Measurements from ENCODE around the gene PCK1.

PCK1 gene

DNA sequence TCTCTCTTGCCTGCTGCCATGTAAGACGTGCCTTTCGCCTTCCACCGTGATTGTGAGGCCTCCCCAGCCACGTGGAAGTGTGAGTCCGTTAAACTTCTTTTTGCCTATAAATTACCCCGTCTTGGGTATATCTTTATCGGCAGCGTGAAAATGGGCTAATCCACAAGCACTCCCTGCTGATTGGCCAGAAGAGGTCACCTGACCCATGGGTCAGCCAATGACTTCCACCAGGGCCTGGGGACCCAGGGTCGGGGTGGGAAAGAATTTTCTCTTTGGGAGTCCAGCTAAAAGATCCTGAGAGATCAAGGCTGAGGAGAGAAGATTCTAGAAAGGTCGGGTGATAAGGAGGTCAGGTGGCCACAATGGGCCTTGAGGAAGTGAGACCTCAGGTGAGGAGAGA, 42.2 kb downstream of the PCK1 start:
- TF ChIP-seq, protein P1, sequence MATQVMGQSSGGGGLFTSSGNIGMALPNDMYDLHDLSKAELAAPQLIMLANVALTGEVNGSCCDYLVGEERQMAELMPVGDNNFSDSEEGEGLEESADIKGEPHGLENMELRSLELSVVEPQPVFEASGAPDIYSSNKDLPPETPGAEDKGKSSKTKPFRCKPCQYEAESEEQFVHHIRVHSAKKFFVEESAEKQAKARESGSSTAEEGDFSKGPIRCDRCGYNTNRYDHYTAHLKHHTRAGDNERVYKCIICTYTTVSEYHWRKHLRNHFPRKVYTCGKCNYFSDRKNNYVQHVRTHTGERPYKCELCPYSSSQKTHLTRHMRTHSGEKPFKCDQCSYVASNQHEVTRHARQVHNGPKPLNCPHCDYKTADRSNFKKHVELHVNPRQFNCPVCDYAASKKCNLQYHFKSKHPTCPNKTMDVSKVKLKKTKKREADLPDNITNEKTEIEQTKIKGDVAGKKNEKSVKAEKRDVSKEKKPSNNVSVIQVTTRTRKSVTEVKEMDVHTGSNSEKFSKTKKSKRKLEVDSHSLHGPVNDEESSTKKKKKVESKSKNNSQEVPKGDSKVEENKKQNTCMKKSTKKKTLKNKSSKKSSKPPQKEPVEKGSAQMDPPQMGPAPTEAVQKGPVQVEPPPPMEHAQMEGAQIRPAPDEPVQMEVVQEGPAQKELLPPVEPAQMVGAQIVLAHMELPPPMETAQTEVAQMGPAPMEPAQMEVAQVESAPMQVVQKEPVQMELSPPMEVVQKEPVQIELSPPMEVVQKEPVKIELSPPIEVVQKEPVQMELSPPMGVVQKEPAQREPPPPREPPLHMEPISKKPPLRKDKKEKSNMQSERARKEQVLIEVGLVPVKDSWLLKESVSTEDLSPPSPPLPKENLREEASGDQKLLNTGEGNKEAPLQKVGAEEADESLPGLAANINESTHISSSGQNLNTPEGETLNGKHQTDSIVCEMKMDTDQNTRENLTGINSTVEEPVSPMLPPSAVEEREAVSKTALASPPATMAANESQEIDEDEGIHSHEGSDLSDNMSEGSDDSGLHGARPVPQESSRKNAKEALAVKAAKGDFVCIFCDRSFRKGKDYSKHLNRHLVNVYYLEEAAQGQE (IDR thresholded peaks at IDR 0.05; ENCODE audit: insufficient read depth in 1 of 2, low read depth in 2 of 2, low read length in 2 of 2), result no peak
- TF ChIP-seq SIN3A (IDR thresholded peaks at IDR 0.05; ENCODE audit: borderline replicate concordance, insufficient read depth, low read length) (no peak), POLR2AphosphoS5 (IDR thresholded peaks at IDR 0.05; ENCODE audit: low read depth, low read length) (no peak), TAF1 (IDR thresholded peaks at IDR 0.05; ENCODE audit: borderline replicate concordance, insufficient read depth, low read length) (no peak), FOXP2 (optimal IDR thresholded peaks at IDR 0.05; ENCODE audit: borderline replicate concordance, extremely low read depth, extremely low read length, insufficient read depth) (no peak)

DNA sequence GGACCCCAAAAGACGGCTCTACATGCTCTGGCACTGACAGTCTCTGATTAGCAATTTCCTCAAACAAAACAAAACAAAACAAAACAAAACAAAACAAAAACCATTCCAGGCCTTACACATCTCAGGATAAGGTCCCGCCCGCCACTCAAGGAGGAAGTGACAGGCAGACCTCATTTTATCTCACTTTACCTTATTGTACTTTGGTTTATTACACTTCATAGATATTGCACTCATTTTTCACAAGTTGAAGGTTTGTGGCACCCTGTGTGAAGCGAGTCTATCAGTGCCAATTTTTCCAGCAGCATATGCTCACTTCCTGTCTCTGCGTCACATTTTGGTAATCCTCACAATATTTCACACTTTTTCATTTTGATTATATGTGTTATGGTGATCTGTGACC, 44.1 kb downstream of the PCK1 start:
- TF ChIP-seq POLR2AphosphoS5 (IDR thresholded peaks at IDR 0.05; ENCODE audit: low read depth, low read length) (no peak), FOXP2 (optimal IDR thresholded peaks at IDR 0.05; ENCODE audit: borderline replicate concordance, extremely low read depth, extremely low read length, insufficient read depth) (no peak), TAF1 (IDR thresholded peaks at IDR 0.05; ENCODE audit: borderline replicate concordance, insufficient read depth, low read length) (no peak), SIN3A (IDR thresholded peaks at IDR 0.05; ENCODE audit: borderline replicate concordance, insufficient read depth, low read length) (no peak)
- TF ChIP-seq, protein P1 (IDR thresholded peaks at IDR 0.05; ENCODE audit: insufficient read depth in 1 of 2, low read depth in 2 of 2, low read length in 2 of 2), result no peak

DNA sequence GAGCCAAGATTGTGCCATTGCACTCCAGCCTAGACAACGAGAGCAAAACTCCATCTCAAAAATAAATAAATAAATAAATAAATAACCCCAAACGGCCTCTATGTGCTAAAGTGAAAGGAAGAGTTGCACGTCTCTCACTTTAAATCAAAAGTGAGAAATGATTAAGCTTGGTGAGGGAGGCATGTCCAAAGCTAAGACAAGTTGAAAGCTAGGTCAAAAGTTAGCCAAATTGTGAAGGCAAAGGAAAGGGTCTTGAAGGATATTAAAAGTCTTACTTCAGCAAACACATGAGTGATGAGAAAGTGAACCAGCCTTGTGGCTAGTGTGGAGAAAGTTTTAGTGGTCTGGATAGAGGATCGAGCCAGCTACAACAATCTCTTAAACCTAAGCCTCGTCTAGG, 45.0 kb downstream of the PCK1 start:
- no peak for TF ChIP-seq POLR2AphosphoS5 (IDR thresholded peaks at IDR 0.05; ENCODE audit: low read depth, low read length)
- no peak for TF ChIP-seq SIN3A (IDR thresholded peaks at IDR 0.05; ENCODE audit: borderline replicate concordance, insufficient read depth, low read length)
- TF ChIP-seq, protein P1 (IDR thresholded peaks at IDR 0.05; ENCODE audit: insufficient read depth in 1 of 2, low read depth in 2 of 2, low read length in 2 of 2), result no peak
- no peak for TF ChIP-seq TAF1 (IDR thresholded peaks at IDR 0.05; ENCODE audit: borderline replicate concordance, insufficient read depth, low read length)
- TF ChIP-seq FOXP2 (optimal IDR thresholded peaks at IDR 0.05; ENCODE audit: borderline replicate concordance, extremely low read depth, extremely low read length, insufficient read depth), result no peak

DNA sequence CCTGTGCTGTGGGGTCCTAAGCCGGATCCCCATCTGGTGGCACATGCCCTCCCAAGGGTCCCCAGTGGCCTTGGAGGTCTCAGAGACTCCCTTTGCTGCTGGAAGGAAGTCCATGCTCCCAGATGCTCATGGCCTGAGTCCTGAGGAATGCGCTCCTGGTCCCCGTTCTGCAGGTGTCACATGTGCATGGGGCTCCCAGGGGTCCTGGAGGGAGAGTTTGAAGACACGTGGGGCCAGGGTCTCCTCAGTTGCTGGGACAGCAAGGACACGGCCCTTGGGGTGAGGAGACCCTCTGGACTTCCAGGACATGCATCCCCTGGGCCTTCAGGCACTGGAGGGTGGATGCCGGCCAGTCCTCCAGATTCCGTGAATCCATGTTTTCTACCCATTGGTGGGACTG, 47.6 kb downstream of the PCK1 start:
- TF ChIP-seq FOXP2 (optimal IDR thresholded peaks at IDR 0.05; ENCODE audit: borderline replicate concordance, extremely low read depth, extremely low read length, insufficient read depth), result no peak
- TF ChIP-seq, protein P1 (IDR thresholded peaks at IDR 0.05; ENCODE audit: insufficient read depth in 1 of 2, low read depth in 2 of 2, low read length in 2 of 2), result no peak
- TF ChIP-seq SIN3A (IDR thresholded peaks at IDR 0.05; ENCODE audit: borderline replicate concordance, insufficient read depth, low read length), result no peak
- TF ChIP-seq TAF1 (IDR thresholded peaks at IDR 0.05; ENCODE audit: borderline replicate concordance, insufficient read depth, low read length), result no peak
- TF ChIP-seq POLR2AphosphoS5 (IDR thresholded peaks at IDR 0.05; ENCODE audit: low read depth, low read length), result no peak
